Astrocyte of the spinal cord (primary cell): ENCODE results near the gene OR2L8.

Experiments
- DNase-seq: peaks from one replicate; pipeline ENCODE4 v3.0.0; 2011; ENCODE audit warnings: low read depth, low spot score
- H3K4me3 ChIP-seq: 2 replicates; pipeline ENCODE4 v1.5.1; 2011; ENCODE audit warnings: low read depth, mild to moderate bottlenecking, low read length, moderate library complexity
- CTCF ChIP-seq: IDR thresholded peaks from 2 replicates; pipeline ENCODE4 v1.5.1; 2012; ENCODE audit warnings: low read depth, mild to moderate bottlenecking, low read length, inconsistent platforms
- in situ Hi-C: cut with HindIII; loops from 2 replicates; pipeline ENCODE4 v1.10.0; 2017; ENCODE audit warnings: low sequenced_read_pairs

The OR2L8 gene

GRCh38 chr1:247962911-247963588 lies 14.4 kb downstream of the OR2L8 start:
- no peak overlapping the region for H3K4me3 ChIP-seq
- no peak for DNase-seq
- in situ Hi-C loops: no loop called here
- no peak for TF ChIP-seq CTCF

GRCh38 chr1:247964933-247965332 lies 16.3 kb downstream of the OR2L8 start, which contains the start of gene OR2AK2:
Gene OR2AK2, plus strand, starts transcription at chr1:247965233. Its CDS starts 144 bp downstream, at chr1:247965377.
- in situ Hi-C loops: no loop called here
- H3K4me3 ChIP-seq: no peak within 1 kb of the TSS
- no peak for TF ChIP-seq CTCF
- no peak for DNase-seq

- no peak for DNase-seq
- H3K4me3 ChIP-seq: no peak overlapping the region
- in situ Hi-C loops: no loop called here
- TF ChIP-seq CTCF: no peak
Measured at GRCh38 chr1:247966532-247967204, 18.0 kb downstream of the OR2L8 start.

- in situ Hi-C loops: no loop called here
- no peak for DNase-seq
- no peak overlapping the region for H3K4me3 ChIP-seq
- TF ChIP-seq CTCF: no peak
Measured at GRCh38 chr1:247992986-247993385, 44.3 kb downstream of the OR2L8 start.

GRCh38 chr1:247998811-247999210 lies 50.2 kb downstream of the OR2L8 start:
- no peak for TF ChIP-seq CTCF
- DNase-seq: no peak
- in situ Hi-C loops: no loop called here
- H3K4me3 ChIP-seq: no peak overlapping the region
